Spleen (tissue), 7 donors: ENCODE measurements around the gene RPS6KA2.

Experiments used
- POLR2A ChIP-seq, 3 donors: fragments of 450-650 bp; IDR thresholded peaks; one replicate each; pipeline ENCODE4 v1.5.1; 2017; ENCODE audit warnings: antibody characterized with exemption in 3 of 3, mild to moderate bottlenecking in 1 of 3
- TF ChIP-seq, protein P1 (sequence below), 11 experiments: fragments of 200-600 bp in 7 of 11; fragments of 450-650 bp in 4 of 11; sonication (generic) in 4 of 11; IDR thresholded peaks in 8 of 11; conservative IDR thresholded peaks in 3 of 11; 1 replicate in 7 of 11; 2 replicates in 4 of 11; pipeline versions ENCODE4 v1.4.0 to v1.8.0; 2016 to 2021; ENCODE audit warnings: antibody characterized with exemption in 11 of 11, inconsistent platforms in 4 of 11, mild to moderate bottlenecking in 1 of 11
- donor health status: DM: no; HTN: no; CAD: no; lungs with moderate emphysema.
- donor health status: DM: no; HTN: no; CAD: no.
- donor health status: DM: no; HTN: no; CAD: no.

DNA sequence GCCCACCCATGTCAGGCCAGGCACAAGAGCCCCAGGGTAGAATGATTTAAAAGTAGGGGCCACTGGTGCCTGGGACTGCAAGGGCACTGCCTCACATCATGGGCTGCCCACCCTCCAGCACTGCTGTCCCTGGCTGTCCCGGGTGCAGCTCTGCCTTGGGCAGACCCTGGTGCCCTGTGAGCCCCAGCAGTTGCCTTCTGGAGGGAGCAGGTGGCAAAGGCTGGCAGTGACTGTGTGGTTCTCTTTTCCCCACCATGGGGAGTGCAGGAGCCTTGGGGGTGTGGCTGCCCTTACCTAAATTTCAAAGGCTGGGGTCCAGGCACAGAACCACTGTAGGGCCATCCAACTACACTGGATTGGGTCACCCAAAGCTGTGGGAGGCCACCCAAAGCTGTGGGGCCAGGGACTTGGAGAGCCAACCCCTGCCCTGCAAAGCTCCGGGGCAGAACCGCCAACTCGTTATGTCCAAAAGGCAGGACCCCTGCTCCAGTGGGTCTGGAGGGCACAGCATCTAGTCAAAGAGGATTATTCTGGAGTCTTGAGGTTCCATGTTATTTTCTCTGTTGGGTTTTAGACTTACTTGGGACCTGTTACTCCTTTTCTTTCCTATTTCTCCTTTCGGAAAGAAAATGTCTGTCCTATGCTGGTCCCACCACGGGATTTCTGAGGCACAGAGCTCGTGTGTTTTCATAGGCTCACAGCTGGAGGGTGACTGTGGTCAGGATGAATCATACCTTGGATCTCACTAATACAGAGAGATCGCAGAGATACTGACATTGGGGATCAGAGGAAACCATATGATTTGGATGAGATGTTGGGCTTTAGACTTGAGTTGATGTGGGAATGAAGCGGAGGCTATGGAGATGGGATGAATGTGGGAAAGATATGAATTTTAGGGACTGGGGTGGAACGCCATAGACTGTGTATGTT lies 105.9 kb downstream of the RPS6KA2 start:
- TF ChIP-seq POLR2A (IDR thresholded peaks at IDR 0.05): no peak
- TF ChIP-seq, protein P1, sequence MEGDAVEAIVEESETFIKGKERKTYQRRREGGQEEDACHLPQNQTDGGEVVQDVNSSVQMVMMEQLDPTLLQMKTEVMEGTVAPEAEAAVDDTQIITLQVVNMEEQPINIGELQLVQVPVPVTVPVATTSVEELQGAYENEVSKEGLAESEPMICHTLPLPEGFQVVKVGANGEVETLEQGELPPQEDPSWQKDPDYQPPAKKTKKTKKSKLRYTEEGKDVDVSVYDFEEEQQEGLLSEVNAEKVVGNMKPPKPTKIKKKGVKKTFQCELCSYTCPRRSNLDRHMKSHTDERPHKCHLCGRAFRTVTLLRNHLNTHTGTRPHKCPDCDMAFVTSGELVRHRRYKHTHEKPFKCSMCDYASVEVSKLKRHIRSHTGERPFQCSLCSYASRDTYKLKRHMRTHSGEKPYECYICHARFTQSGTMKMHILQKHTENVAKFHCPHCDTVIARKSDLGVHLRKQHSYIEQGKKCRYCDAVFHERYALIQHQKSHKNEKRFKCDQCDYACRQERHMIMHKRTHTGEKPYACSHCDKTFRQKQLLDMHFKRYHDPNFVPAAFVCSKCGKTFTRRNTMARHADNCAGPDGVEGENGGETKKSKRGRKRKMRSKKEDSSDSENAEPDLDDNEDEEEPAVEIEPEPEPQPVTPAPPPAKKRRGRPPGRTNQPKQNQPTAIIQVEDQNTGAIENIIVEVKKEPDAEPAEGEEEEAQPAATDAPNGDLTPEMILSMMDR (IDR thresholded peaks at IDR 0.05 in 8 of 11, conservative IDR thresholded peaks at IDR 0.05 in 3 of 11): no peak
